MM.1S (cell line): ENCODE data around the gene CYRIA.

Experiments
- DNase-seq: peaks from one replicate; pipeline ENCODE4 v3.0.0-alpha.2; 2015
- H2AFZ ChIP-seq: fragments of 300-600 bp; sonication (generic); 2 replicates; pipeline ENCODE4 v1.6.0; 2016; ENCODE audit warnings: antibody characterized with exemption, low read length
- H3F3A ChIP-seq: fragments of 300-600 bp; sonication (generic); 2 replicates; pipeline ENCODE4 v1.6.1; 2016; ENCODE audit warnings: mild to moderate bottlenecking, antibody characterized with exemption, low read length, moderate library complexity, mixed read lengths; ENCODE audit not compliant: insufficient read depth
- H3K27ac ChIP-seq: fragments of 300-600 bp; sonication (generic); 2 replicates; pipeline ENCODE4 v1.5.1; 2016; ENCODE audit warnings: mild to moderate bottlenecking, low read length
- H3K27me3 ChIP-seq: fragments of 300-600 bp; sonication (generic); replicated peaks from 2 replicates; pipeline ENCODE4 v1.6.0; 2016; ENCODE audit warnings: low read length; ENCODE audit not compliant: insufficient read depth
- H3K36me3 ChIP-seq: fragments of 300-600 bp; sonication (generic); replicated peaks from 2 replicates; pipeline ENCODE4 v1.6.1; 2016; ENCODE audit warnings: mild to moderate bottlenecking, low read length, mixed read lengths; ENCODE audit not compliant: insufficient read depth
- H3K4me1 ChIP-seq: fragments of 300-600 bp; sonication (generic); 2 replicates; pipeline ENCODE4 v1.6.1; 2016; ENCODE audit warnings: low read length, mixed read lengths
- H3K4me2 ChIP-seq: fragments of 300-600 bp; sonication (generic); 2 replicates; pipeline ENCODE4 v1.6.0; 2016; ENCODE audit warnings: low read depth, low read length
- H3K4me3 ChIP-seq: fragments of 300-600 bp; sonication (generic); 2 replicates; pipeline ENCODE4 v1.5.1; 2016; ENCODE audit warnings: low read length, mixed read lengths
- H3K79me2 ChIP-seq: fragments of 300-600 bp; sonication (generic); 2 replicates; pipeline ENCODE4 v1.6.1; 2016; ENCODE audit warnings: mixed run types, low read length, mixed read lengths
- H3K9ac ChIP-seq: fragments of 300-600 bp; sonication (generic); 2 replicates; pipeline ENCODE4 v1.6.1; 2016; ENCODE audit warnings: low read length, mixed read lengths
- H3K9me2 ChIP-seq: fragments of 300-600 bp; sonication (generic); replicated peaks from 2 replicates; pipeline ENCODE4 v1.6.1; 2016; ENCODE audit warnings: mild to moderate bottlenecking, low read length, mixed read lengths; ENCODE audit not compliant: insufficient read depth
- H3K9me3 ChIP-seq: fragments of 300-600 bp; sonication (generic); replicated peaks from 2 replicates; pipeline ENCODE4 v1.6.1; 2016; ENCODE audit warnings: mild to moderate bottlenecking, low read length, mixed read lengths; ENCODE audit not compliant: insufficient read depth
- H4K20me1 ChIP-seq: fragments of 300-600 bp; sonication (generic); 2 replicates; pipeline ENCODE4 v1.6.1; 2016; ENCODE audit warnings: mild to moderate bottlenecking, low read length, moderate library complexity, mixed read lengths; ENCODE audit not compliant: insufficient read depth
- CTCF ChIP-seq: fragments of 300-600 bp; sonication (generic); IDR thresholded peaks from 2 replicates; pipeline ENCODE4 v1.5.1; 2016; ENCODE audit warnings: antibody characterized with exemption, low read length, mixed read lengths
- EZH2 ChIP-seq: fragments of 300-600 bp; sonication (generic); optimal IDR thresholded peaks from 2 replicates; pipeline ENCODE3; 2017; ENCODE audit warnings: low read depth, mild to moderate bottlenecking, antibody characterized with exemption, low read length, mixed read lengths
- EZH2phosphoT487 ChIP-seq: fragments of 300-600 bp; sonication (generic); IDR thresholded peaks from 2 replicates; pipeline ENCODE4 v1.6.1; 2018; ENCODE audit warnings: antibody characterized with exemption, low read length

The CYRIA gene

GRCh38 chr2:16620590-16620989, 45.0 kb downstream of the CYRIA start:
- 0 out of 2 replicates have a peak, but pooled peaks cover 2% of the 10 kb centered on the region for H3K4me1 ChIP-seq
- no peaks in the 10 kb centered on the region for H3K9me2 ChIP-seq
- no peak overlapping the region for H3K4me2 ChIP-seq
- H3K27ac ChIP-seq = no peak overlapping the region
- H3K9me3 ChIP-seq = no peaks in the 10 kb centered on the region
- H3K9ac ChIP-seq = no peak overlapping the region
- H4K20me1 ChIP-seq = no peaks in the 10 kb centered on the region
- no peak overlapping the region for H2AFZ ChIP-seq
- no peak for DNase-seq
- no peaks in the 10 kb centered on the region for H3K79me2 ChIP-seq
- H3F3A ChIP-seq = no peaks in the 10 kb centered on the region
- H3K36me3 ChIP-seq = no peaks in the 10 kb centered on the region
- no peaks in the 10 kb centered on the region for H3K27me3 ChIP-seq
- H3K4me3 ChIP-seq = no peak overlapping the region
- TF ChIP-seq EZH2 (no peak), EZH2phosphoT487 (no peak)

DNA sequence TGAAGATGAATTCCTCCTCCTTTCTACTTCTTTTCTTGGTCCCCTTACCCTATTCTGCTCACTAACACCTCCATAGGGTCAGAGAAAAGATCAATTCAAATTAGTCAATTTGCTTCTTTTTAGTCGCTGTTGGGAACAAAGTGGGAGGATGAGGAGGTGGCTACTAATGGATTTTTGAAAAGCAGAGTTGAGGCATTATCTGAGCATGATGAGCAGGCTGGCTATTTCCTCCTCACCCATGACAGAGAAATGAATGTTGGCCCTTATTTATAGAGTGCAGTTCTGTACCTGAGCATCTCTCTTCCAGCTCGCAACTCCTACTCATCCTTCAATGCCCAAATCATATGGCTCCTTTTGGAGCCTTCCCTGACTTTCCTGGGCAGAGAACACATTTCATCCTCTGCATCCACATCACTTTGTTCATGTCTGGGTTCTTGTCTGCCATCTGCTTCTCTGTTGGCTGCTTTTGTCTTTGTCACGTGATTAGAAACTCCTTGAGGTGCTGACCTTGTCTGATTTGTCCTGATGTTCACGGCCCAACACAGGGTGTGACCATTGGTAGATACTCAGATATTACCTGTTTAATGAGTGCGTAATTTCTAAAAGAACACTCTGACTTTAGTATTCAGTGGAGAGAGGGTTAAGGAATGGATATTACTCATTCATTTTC, 45.9 kb downstream of the CYRIA start:
- DNase-seq = no peak
- Histone ChIP-seq H2AFZ (no peak overlapping the region), H3K9me2 (no peaks in the 10 kb centered on the region), H4K20me1 (no peaks in the 10 kb centered on the region), H3K9me3 (no peaks in the 10 kb centered on the region), H3K36me3 (no peaks in the 10 kb centered on the region), H3K27ac (no peak overlapping the region), H3K79me2 (no peaks in the 10 kb centered on the region), H3K27me3 (no peaks in the 10 kb centered on the region), H3K4me1 (no peaks in the 10 kb centered on the region), H3K4me3 (no peak overlapping the region), H3K9ac (no peak overlapping the region), H3F3A (no peaks in the 10 kb centered on the region), H3K4me2 (no peak overlapping the region)
- no peak for TF ChIP-seq EZH2
- no peak for TF ChIP-seq CTCF
- no peak for TF ChIP-seq EZH2phosphoT487

DNA sequence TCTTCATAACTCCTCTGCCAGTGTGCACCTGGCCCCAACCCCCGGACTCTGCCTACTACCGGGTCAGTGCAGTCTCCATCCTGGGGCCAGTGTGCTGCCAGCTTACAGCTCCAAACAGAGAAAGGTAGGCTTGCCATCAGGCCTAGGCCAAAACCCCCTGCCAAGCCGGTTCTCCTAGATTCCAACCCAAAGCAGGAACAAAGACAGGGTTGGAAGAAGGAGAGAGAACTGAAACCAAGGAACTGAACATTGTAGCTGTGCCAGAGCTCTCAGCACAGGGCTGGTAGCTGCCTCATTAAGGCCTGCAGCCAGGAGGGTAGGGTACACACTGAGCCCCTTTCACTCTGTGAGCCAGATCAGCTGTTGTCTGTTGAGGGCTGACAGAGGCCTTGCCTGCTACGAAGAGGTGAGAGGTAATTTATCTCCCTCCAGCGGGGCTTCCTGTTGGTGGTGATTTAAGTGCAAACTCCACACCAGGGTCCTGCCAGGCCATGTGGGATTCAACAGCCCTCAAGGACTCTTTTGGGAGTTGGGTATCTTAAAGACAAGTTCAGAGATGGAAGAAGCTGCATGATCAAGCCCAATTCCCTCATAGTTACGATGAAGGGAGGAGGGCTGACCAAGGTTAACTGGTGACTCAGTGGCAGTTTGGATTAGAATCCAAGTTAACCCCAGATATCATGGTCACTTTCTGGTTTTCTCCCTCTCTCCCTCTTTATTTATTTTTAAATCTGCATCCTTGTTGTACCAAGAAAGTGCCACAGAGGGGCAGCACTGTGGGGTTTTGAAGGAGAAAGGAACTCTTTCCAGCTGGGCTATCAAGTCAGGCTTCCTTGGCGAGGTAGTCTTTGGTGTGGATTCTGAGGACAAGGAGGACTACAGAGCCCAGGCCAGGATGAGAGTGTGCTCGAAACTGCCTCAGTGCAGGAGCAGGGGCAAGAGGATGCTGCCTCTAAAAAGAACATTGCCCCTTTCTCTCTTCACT, 48.1 kb downstream of the CYRIA start:
- Histone ChIP-seq H3K4me1 (no peaks in the 10 kb centered on the region), H3K4me2 (no peak overlapping the region), H3K79me2 (no peaks in the 10 kb centered on the region), H3K9ac (no peak overlapping the region), H3K9me3 (no peaks in the 10 kb centered on the region), H3K9me2 (no peaks in the 10 kb centered on the region), H3F3A (no peaks in the 10 kb centered on the region), H3K27ac (no peak overlapping the region), H3K4me3 (no peak overlapping the region), H2AFZ (no peak overlapping the region), H3K36me3 (no peaks in the 10 kb centered on the region), H3K27me3 (no peaks in the 10 kb centered on the region), H4K20me1 (no peaks in the 10 kb centered on the region)
- TF ChIP-seq EZH2 (no peak), EZH2phosphoT487 (no peak), CTCF (peak; percentile 19)
- no peak for DNase-seq
